HG03097 (cell line): ENCODE data around the gene TMC2.
A peak's percentile ranks its signal among the peaks of the same experiment; 100 is the strongest.
"Not testable (repeated sequence)": the region's sequence is repeated elsewhere in the genome, so short reads cannot be mapped to it uniquely, and the experiment has no call there.

Source experiments
- ATAC-seq: cut with Tn5 transposase; IDR thresholded peaks from one replicate; pipeline ENCODE4 v1.9.1; 2021; ENCODE audit not compliant: unreplicated experiment, low FRiP score

The TMC2 gene

GRCh38 chr20:2657674-2658073, 121.3 kb downstream of the TMC2 start:
- no peak for ATAC-seq

GRCh38 chr20:2658414-2659354, 122.3 kb downstream of the TMC2 start:
- no peak for ATAC-seq

GRCh38 chr20:2659547-2659946, 123.2 kb downstream of the TMC2 start:
- no peak for ATAC-seq

GRCh38 chr20:2663364-2663886, 127.1 kb downstream of the TMC2 start:
- no peak for ATAC-seq

- ATAC-seq: peak; percentile 68
Observed at GRCh38 chr20:2663887-2664719, 127.7 kb downstream of the TMC2 start, which contains the start of gene IDH3B. Gene IDH3B (minus strand): TSS chr20:2664216. CDS start chr20:2664188, 28 bp downstream.

- ATAC-seq: no peak
Observed at GRCh38 chr20:2671977-2672376, 135.6 kb downstream of the TMC2 start.

GRCh38 chr20:2672446-2672845, 136.1 kb downstream of the TMC2 start:
- ATAC-seq: no peak

GRCh38 chr20:2673453-2673852, 137.1 kb downstream of the TMC2 start:
- no peak for ATAC-seq

GRCh38 chr20:2680046-2680445, 143.7 kb downstream of the TMC2 start:
- ATAC-seq: no peak

GRCh38 chr20:2682040-2682439, 145.7 kb downstream of the TMC2 start:
- not testable (repeated sequence) for ATAC-seq

GRCh38 chr20:2684817-2685216, 148.4 kb downstream of the TMC2 start:
- not testable (repeated sequence) for ATAC-seq

GRCh38 chr20:2687514-2687913, 151.1 kb downstream of the TMC2 start:
- no peak for ATAC-seq

GRCh38 chr20:2688041-2688591, 151.7 kb downstream of the TMC2 start:
- ATAC-seq: no peak

GRCh38 chr20:2690213-2690612, 153.8 kb downstream of the TMC2 start:
- ATAC-seq: no peak

- no peak for ATAC-seq
Observed at GRCh38 chr20:2690718-2691117, 154.3 kb downstream of the TMC2 start.

- no peak for ATAC-seq
Observed at GRCh38 chr20:2691127-2691526, 154.8 kb downstream of the TMC2 start.
